H9 (cell line): ENCODE data around the gene ANK2. TPM values are rescaled to one million over a fixed set of nuclear protein-coding genes. Genes with fewer than 3 reads are reported as not detected.

Experiments used
- DNase-seq: peaks from one replicate; pipeline ENCODE4 v3.0.0-alpha.2; 2017
- H2AFZ ChIP-seq: one replicate; pipeline ENCODE4 v1.6.1; 2013; ENCODE audit warnings: mild to moderate bottlenecking, low read length, control low read depth, moderate library complexity
- H2AK5ac ChIP-seq: 2 replicates; pipeline ENCODE4 v1.6.1; 2013; ENCODE audit warnings: low read length, control low read depth, mixed read lengths; ENCODE audit not compliant: insufficient read length
- H2BK120ac ChIP-seq: one replicate; pipeline ENCODE4 v1.6.1; 2013; ENCODE audit warnings: low read depth, mild to moderate bottlenecking, low read length, control low read depth, inconsistent platforms; ENCODE audit not compliant: poor library complexity, severe bottlenecking
- H2BK12ac ChIP-seq: 2 replicates; pipeline ENCODE4 v1.6.1; 2013; ENCODE audit warnings: low read length, control low read depth, mixed read lengths, low read depth; ENCODE audit not compliant: insufficient read length
- H2BK15ac ChIP-seq: 2 replicates; pipeline ENCODE4 v1.6.1; 2013; ENCODE audit warnings: low read depth, low read length, control low read depth
- H2BK20ac ChIP-seq: one replicate; pipeline ENCODE4 v1.6.1; 2013; ENCODE audit warnings: low read depth, mild to moderate bottlenecking, low read length, control low read depth, inconsistent platforms; ENCODE audit not compliant: poor library complexity, severe bottlenecking
- H2BK5ac ChIP-seq: 2 replicates; pipeline ENCODE4 v1.6.1; 2013; ENCODE audit warnings: low read length, control low read depth, mixed read lengths; ENCODE audit not compliant: insufficient read length
- H3K14ac ChIP-seq: 2 replicates; pipeline ENCODE4 v1.6.1; 2013; ENCODE audit warnings: low read length, control low read depth; ENCODE audit not compliant: insufficient read depth
- H3K18ac ChIP-seq: 2 replicates; pipeline ENCODE4 v1.6.1; 2013; ENCODE audit warnings: low read depth, mild to moderate bottlenecking, mixed read lengths, low read length, control low read depth; ENCODE audit not compliant: insufficient read length
- H3K23ac ChIP-seq: 2 replicates; pipeline ENCODE4 v1.6.1; 2013; ENCODE audit warnings: low read length, control low read depth, mixed read lengths, low read depth; ENCODE audit not compliant: insufficient read length
- H3K23me2 ChIP-seq: 2 replicates; pipeline ENCODE4 v1.6.1; 2013; ENCODE audit warnings: low read depth, mild to moderate bottlenecking, mixed read lengths, low read length, control low read depth; ENCODE audit not compliant: insufficient read length, poor library complexity, severe bottlenecking
- H3K27ac ChIP-seq: 2 replicates; pipeline ENCODE4 v1.5.1; 2013; ENCODE audit warnings: low read length, control low read depth, mixed read lengths, low read depth; ENCODE audit not compliant: insufficient read length
- H3K27me3 ChIP-seq: 2 replicates; pipeline ENCODE4 v1.6.1; 2013; ENCODE audit warnings: low read length, control low read depth, inconsistent platforms; ENCODE audit not compliant: insufficient read depth
- H3K4ac ChIP-seq: 2 replicates; pipeline ENCODE4 v1.6.1; 2013; ENCODE audit warnings: low read depth, mild to moderate bottlenecking, control low read depth, inconsistent platforms, low read length, moderate library complexity
- H3K4me1 ChIP-seq: 2 replicates; pipeline ENCODE4 v1.6.1; 2013; ENCODE audit warnings: low read length, control low read depth, inconsistent platforms; ENCODE audit not compliant: insufficient read depth
- H3K4me2 ChIP-seq: 2 replicates; pipeline ENCODE4 v1.6.1; 2013; ENCODE audit warnings: low read length, control low read depth, mixed read lengths; ENCODE audit not compliant: insufficient read length, insufficient read depth
- H3K56ac ChIP-seq: 2 replicates; pipeline ENCODE4 v1.6.1; 2013; ENCODE audit warnings: low read depth, mild to moderate bottlenecking, mixed read lengths, low read length, control low read depth; ENCODE audit not compliant: insufficient read length
- H3K79me1 ChIP-seq: 2 replicates; pipeline ENCODE4 v1.6.1; 2013; ENCODE audit warnings: low read depth, mild to moderate bottlenecking, moderate library complexity, low read length, control low read depth, inconsistent platforms; ENCODE audit not compliant: insufficient read depth, poor library complexity, severe bottlenecking
- H3K79me2 ChIP-seq: 2 replicates; pipeline ENCODE4 v1.6.1; 2013; ENCODE audit warnings: low read length, control low read depth, inconsistent platforms; ENCODE audit not compliant: insufficient read depth
- H3K9ac ChIP-seq: 2 replicates; pipeline ENCODE4 v1.6.1; 2013; ENCODE audit warnings: low read length, control low read depth, mixed read lengths; ENCODE audit not compliant: insufficient read length; ENCODE audit errors: extremely low read depth
- H3K9me3 ChIP-seq: one replicate; pipeline ENCODE4 v1.6.1; 2013; ENCODE audit warnings: low read depth, low read length, inconsistent platforms; ENCODE audit not compliant: control insufficient read depth
- H3T11ph ChIP-seq: one replicate; pipeline ENCODE4 v1.6.1; 2013; ENCODE audit warnings: mild to moderate bottlenecking, low read length, control low read depth, inconsistent platforms
- H4K20me1 ChIP-seq: one replicate; pipeline ENCODE4 v1.6.1; 2013; ENCODE audit not compliant: control insufficient read depth, insufficient read length, insufficient read depth
- H4K5ac ChIP-seq: 2 replicates; pipeline ENCODE4 v1.6.1; 2013; ENCODE audit warnings: low read depth, mild to moderate bottlenecking, mixed read lengths, low read length, control low read depth; ENCODE audit not compliant: insufficient read length
- H4K8ac ChIP-seq: replicated peaks from 2 replicates; pipeline ENCODE4 v1.6.1; 2013; ENCODE audit warnings: low read length, control low read depth, mixed read lengths, low read depth; ENCODE audit not compliant: insufficient read length
- H4K91ac ChIP-seq: 2 replicates; pipeline ENCODE4 v1.6.1; 2013; ENCODE audit warnings: low read depth, mild to moderate bottlenecking, moderate library complexity, mixed read lengths, low read length, control low read depth; ENCODE audit not compliant: insufficient read length
- H3K27ac Mint-ChIP-seq, 3 experiments: 2 replicates in 2 of 3; 3 replicates in 1 of 3; pipeline ENCODE4 v1.8.0; 2020 to 2021; ENCODE audit warnings: mixed read lengths in 3 of 3, mild to moderate bottlenecking in 1 of 3, moderate library complexity in 1 of 3
- H3K27me3 Mint-ChIP-seq: 2 replicates; pipeline ENCODE4 v1.8.0; 2021; ENCODE audit warnings: low read depth, mild to moderate bottlenecking, moderate library complexity, mixed read lengths
- H3K36me3 Mint-ChIP-seq, 3 experiments: 2 replicates in 2 of 3; 3 replicates in 1 of 3; pipeline ENCODE4 v1.8.0; 2020 to 2021; ENCODE audit warnings: low read depth in 3 of 3, mixed read lengths in 3 of 3; ENCODE audit not compliant: insufficient read depth in 1 of 3
- H3K4me1 Mint-ChIP-seq, 2 experiments: 2 replicates each; pipeline ENCODE4 v1.8.0; 2020; ENCODE audit warnings: mixed read lengths in 2 of 2
- H3K4me3 Mint-ChIP-seq, 2 experiments: 2 replicates in 1 of 2; 3 replicates in 1 of 2; pipeline ENCODE4 v1.8.0; 2020 to 2021; ENCODE audit warnings: mild to moderate bottlenecking in 2 of 2, mixed read lengths in 2 of 2, moderate library complexity in 1 of 2
- H3K9me3 Mint-ChIP-seq, 2 experiments: 2 replicates in 1 of 2; 3 replicates in 1 of 2; pipeline ENCODE4 v1.8.0; 2020; ENCODE audit warnings: mild to moderate bottlenecking in 2 of 2, mixed read lengths in 2 of 2, moderate library complexity in 1 of 2
- WGBS: extraction: QIAGEN DNeasy Blood & Tissue Kit; methylation state at CpG from one replicate; pipeline ENCODE4 v1.1.7; 2013; ENCODE audit warnings: missing lambda C conversion rate, low lambda C conversion rate, mixed read lengths; ENCODE audit not compliant: insufficient read length; ENCODE audit errors: extremely low coverage; 5-methylcytosine and 5-hydroxymethylcytosine counted together
- total RNA-seq: library from RNA; stranded (reverse); gene quantifications from 2 replicates; pipeline ENCODE4 v1.2.1, GENCODE V29; 2021
- TF ChIP-seq, protein P1 (sequence below): fragments of 200-600 bp; sonication (generic); conservative IDR thresholded peaks from 3 replicates; pipeline ENCODE4 v1.8.0; 2021; ENCODE audit warnings: antibody characterized with exemption, mild to moderate bottlenecking

ANK2 gene
- total RNA-seq, 1 experiment from 2014 or later = 36.8 TPM

GRCh38 chr4:113071805-113072204, 22.4 kb downstream of the ANK2 start:
- WGBS = no CpG with 5 or more reads among the region's 2 CpGs
- Histone ChIP-seq H3K79me1 (no peaks in the 10 kb centered on the region), H3T11ph (no peak overlapping the region), H3K14ac (no peak overlapping the region), H3K9ac (no peak overlapping the region), H2BK120ac (no peak overlapping the region), H2BK5ac (no peak overlapping the region), H3K4me2 (no peak overlapping the region), H2BK12ac (no peak overlapping the region), H2AFZ (no peak overlapping the region), H3K4me1 (no peaks in the 10 kb centered on the region; the same call in 1 of the 2 replicates), H2BK15ac (no peak overlapping the region), H3K18ac (no peak overlapping the region), H3K56ac (no peak overlapping the region), H4K5ac (no peak overlapping the region), H3K23ac (no peak overlapping the region), H2AK5ac (no peak overlapping the region), H4K8ac (no peak overlapping the region), H3K23me2 (no peaks in the 10 kb centered on the region), H3K79me2 (no peaks in the 10 kb centered on the region), H2BK20ac (no peak overlapping the region), H3K27me3 (no peaks in the 10 kb centered on the region; the same call in 1 of the 2 replicates), H4K91ac (no peak overlapping the region), H4K20me1 (no peaks in the 10 kb centered on the region), H3K27ac (no peak overlapping the region), H3K4ac (no peak overlapping the region), H3K9me3 (no peaks in the 10 kb centered on the region)
- no peak for DNase-seq
- Mint-ChIP-seq H3K27me3 (no peaks in the 10 kb centered on the region), H3K4me1 (peaks cover 13 to 21% of the 10 kb centered on the region in 2 experiments), H3K9me3 (no peaks in the 10 kb centered on the region), H3K27ac (no peak overlapping the region), H3K36me3 (peaks cover 0 to 13% (median 9%) of the 10 kb centered on the region in 3 experiments; a peak in 2 of 7 replicates), H3K4me3 (no peak overlapping the region)
- TF ChIP-seq, protein P1, sequence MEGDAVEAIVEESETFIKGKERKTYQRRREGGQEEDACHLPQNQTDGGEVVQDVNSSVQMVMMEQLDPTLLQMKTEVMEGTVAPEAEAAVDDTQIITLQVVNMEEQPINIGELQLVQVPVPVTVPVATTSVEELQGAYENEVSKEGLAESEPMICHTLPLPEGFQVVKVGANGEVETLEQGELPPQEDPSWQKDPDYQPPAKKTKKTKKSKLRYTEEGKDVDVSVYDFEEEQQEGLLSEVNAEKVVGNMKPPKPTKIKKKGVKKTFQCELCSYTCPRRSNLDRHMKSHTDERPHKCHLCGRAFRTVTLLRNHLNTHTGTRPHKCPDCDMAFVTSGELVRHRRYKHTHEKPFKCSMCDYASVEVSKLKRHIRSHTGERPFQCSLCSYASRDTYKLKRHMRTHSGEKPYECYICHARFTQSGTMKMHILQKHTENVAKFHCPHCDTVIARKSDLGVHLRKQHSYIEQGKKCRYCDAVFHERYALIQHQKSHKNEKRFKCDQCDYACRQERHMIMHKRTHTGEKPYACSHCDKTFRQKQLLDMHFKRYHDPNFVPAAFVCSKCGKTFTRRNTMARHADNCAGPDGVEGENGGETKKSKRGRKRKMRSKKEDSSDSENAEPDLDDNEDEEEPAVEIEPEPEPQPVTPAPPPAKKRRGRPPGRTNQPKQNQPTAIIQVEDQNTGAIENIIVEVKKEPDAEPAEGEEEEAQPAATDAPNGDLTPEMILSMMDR = no peak
